IMR-90 (cell line): ENCODE measurements around the gene DLG5. TPM values are rescaled to one million over a fixed set of nuclear protein-coding genes. Genes with fewer than 3 reads are reported as not detected.

Source experiments
- ATAC-seq: fragments of 200-7000 bp; cut with Tn5 transposase; 2 replicates; pipeline ENCODE4 v1.9.1; 2020; ENCODE audit warnings: low read depth, mild to moderate bottlenecking, moderate library complexity
- BruUV-seq: library from RNA; stranded (reverse); fragments of 400-500 nt; replicated peaks from 2 replicates; lab custom pipeline; 2021; lab: Mats Ljungman, UMichigan
- CTCF ChIA-PET: fragments of 300-600 bp; formaldehyde crosslinking; extraction: SDS; loops from one replicate; lab custom pipeline; 2021; ENCODE audit warnings: antibody characterized with exemption; lab: Yijun Ruan, JAX
- POLR2A ChIA-PET: fragments of 300-600 bp; sonication (Branson Sonifier 250); formaldehyde crosslinking; loops from one replicate; lab custom pipeline; 2022; ENCODE audit warnings: antibody characterized with exemption; ENCODE audit not compliant: unreplicated experiment; lab: Charles Lee
- DNase-seq: peaks from one replicate; pipeline ENCODE4 v3.0.0; 2013
- H2AFZ ChIP-seq: replicated peaks from 2 replicates; pipeline ENCODE3; 2013; ENCODE audit warnings: low read length, mild to moderate bottlenecking; ENCODE audit not compliant: poor library complexity
- H2AK5ac ChIP-seq: 2 replicates; pipeline ENCODE4 v1.6.1; 2013; ENCODE audit warnings: low read depth, low read length, inconsistent platforms
- H2AK9ac ChIP-seq: replicated peaks from 2 replicates; pipeline ENCODE3; 2013; ENCODE audit warnings: mild to moderate bottlenecking, low read depth, low read length, moderate library complexity; ENCODE audit not compliant: poor library complexity
- H2BK120ac ChIP-seq: 2 replicates; pipeline ENCODE4 v1.6.1; 2013; ENCODE audit warnings: low read depth, low read length, inconsistent platforms
- H2BK15ac ChIP-seq: 3 replicates; pipeline ENCODE4 v1.6.1; 2013; ENCODE audit warnings: low read depth, low read length, inconsistent platforms
- H2BK20ac ChIP-seq: 2 replicates; pipeline ENCODE4 v1.6.1; 2013; ENCODE audit warnings: low read depth, mild to moderate bottlenecking, inconsistent platforms, low read length, moderate library complexity
- H2BK5ac ChIP-seq: 2 replicates; pipeline ENCODE4 v1.6.1; 2013; ENCODE audit warnings: mild to moderate bottlenecking, low read depth, low read length, inconsistent platforms; ENCODE audit not compliant: poor library complexity, severe bottlenecking
- H3K14ac ChIP-seq: replicated peaks from 2 replicates; pipeline ENCODE4 v1.6.1; 2013; ENCODE audit warnings: low read depth, low read length, inconsistent platforms
- H3K18ac ChIP-seq: 2 replicates; pipeline ENCODE4 v1.6.1; 2013; ENCODE audit warnings: low read depth, low read length, control low read depth
- H3K23ac ChIP-seq: 2 replicates; pipeline ENCODE4 v1.6.1; 2013; ENCODE audit warnings: low read depth, low read length, inconsistent platforms
- H3K27ac ChIP-seq: 2 replicates; pipeline ENCODE4 v1.5.1; 2013; ENCODE audit warnings: mild to moderate bottlenecking, control low read depth, low read length; ENCODE audit not compliant: insufficient read depth
- H3K27me3 ChIP-seq: 2 replicates; pipeline ENCODE4 v1.6.1; 2013; ENCODE audit warnings: low read length; ENCODE audit not compliant: control insufficient read depth, insufficient read depth
- H3K36me3 ChIP-seq: 2 replicates; pipeline ENCODE4 v1.6.1; 2013; ENCODE audit warnings: low read length, mixed read lengths; ENCODE audit not compliant: control insufficient read depth, insufficient read depth
- H3K4ac ChIP-seq: 2 replicates; pipeline ENCODE4 v1.6.1; 2013; ENCODE audit warnings: low read depth, low read length, inconsistent platforms
- H3K4me1 ChIP-seq: 2 replicates; pipeline ENCODE4 v1.6.1; 2013; ENCODE audit warnings: low read length, mixed read lengths; ENCODE audit not compliant: control insufficient read depth, insufficient read depth
- H3K4me2 ChIP-seq: 2 replicates; pipeline ENCODE4 v1.6.1; 2013; ENCODE audit warnings: low read depth, mild to moderate bottlenecking, control low read depth, low read length, moderate library complexity
- H3K4me3 ChIP-seq: 2 replicates; pipeline ENCODE4 v1.5.1; 2013; ENCODE audit warnings: low read depth, mild to moderate bottlenecking, control low read depth, low read length, moderate library complexity; ENCODE audit not compliant: insufficient read depth
- H3K56ac ChIP-seq: 2 replicates; pipeline ENCODE4 v1.6.1; 2013; ENCODE audit warnings: low read length, inconsistent platforms; ENCODE audit not compliant: insufficient read depth; ENCODE audit errors: extremely low read depth
- H3K79me1 ChIP-seq, 2 experiments: 2 replicates each; pipeline ENCODE4 v1.6.1; 2013; ENCODE audit warnings: low read length in 2 of 2, inconsistent platforms in 1 of 2, low read depth in 1 of 2
- H3K9ac ChIP-seq: 2 replicates; pipeline ENCODE4 v1.6.1; 2013; ENCODE audit warnings: low read depth, low read length, control low read depth
- H3K9me1 ChIP-seq: 2 replicates; pipeline ENCODE4 v1.6.1; 2013; ENCODE audit warnings: low read length, inconsistent platforms; ENCODE audit not compliant: insufficient read depth
- H3K9me3 ChIP-seq: 2 replicates; pipeline ENCODE4 v1.6.1; 2013; ENCODE audit warnings: low read length; ENCODE audit not compliant: control insufficient read depth, insufficient read depth
- H4K20me1 ChIP-seq: 2 replicates; pipeline ENCODE4 v1.6.1; 2013; ENCODE audit warnings: low read length, inconsistent platforms; ENCODE audit not compliant: insufficient read depth
- H4K5ac ChIP-seq: 2 replicates; pipeline ENCODE4 v1.6.1; 2013; ENCODE audit warnings: mild to moderate bottlenecking, low read depth, low read length, control low read depth
- H4K8ac ChIP-seq, 2 experiments: 2 replicates each; pipeline ENCODE4 v1.6.1; 2013; ENCODE audit warnings: low read depth in 2 of 2, low read length in 2 of 2, control low read depth in 1 of 2, inconsistent platforms in 1 of 2
- H4K91ac ChIP-seq: 2 replicates; pipeline ENCODE4 v1.6.1; 2013; ENCODE audit warnings: low read depth, low read length, inconsistent platforms; ENCODE audit not compliant: insufficient read depth
- FOS ChIP-seq: fragments of 150-350 bp; IDR thresholded peaks from 2 replicates; pipeline ENCODE4 v1.6.1; 2016; ENCODE audit warnings: low read depth, low read length
- RCOR1 ChIP-seq: IDR thresholded peaks from 2 replicates; pipeline ENCODE4 v1.6.1; 2012; ENCODE audit warnings: mild to moderate bottlenecking, low read length, improper control_type of control experiment; ENCODE audit not compliant: insufficient replicate concordance
- WGBS, 2 experiments: methylation state at CpG; one replicate each; pipeline versions ENCODE4 v1.1.5 to v1.1.7; 2013; ENCODE audit warnings: missing lambda C conversion rate in 2 of 2; ENCODE audit not compliant: insufficient read length in 1 of 2; ENCODE audit errors: extremely low coverage in 2 of 2; 5-methylcytosine and 5-hydroxymethylcytosine counted together
- dilution Hi-C: fragments of 300-500 bp; cut with HindIII; formaldehyde crosslinking; loops from one replicate; pipeline ENCODE4 v1.14.3; 2018; ENCODE audit warnings: low sequenced_read_pairs; ENCODE audit not compliant: unreplicated experiment
- in situ Hi-C: fragments of 300-500 bp; cut with MboI; formaldehyde crosslinking; loops from 3 replicates; pipeline ENCODE4 v1.14.3; 2019; ENCODE audit warnings: low sequenced_read_pairs, inconsistent platforms, mixed read lengths
- intact Hi-C: fragments of 100-400 bp; cut with micrococcal nuclease; formaldehyde crosslinking; loops from 2 replicates; pipeline ENCODE4 v1.10.0; 2022
- polyA plus RNA-seq, 3 experiments: library from polyadenylated mRNA; depleted of rRNA; stranded (reverse); fragments of >200 nt; gene quantifications; 2 replicates each; pipeline ENCODE4 v1.2.3, GENCODE V29; 2012; ENCODE audit warnings: low replicate concordance in 1 of 3
- total RNA-seq: library from RNA; depleted of rRNA; stranded (reverse); fragments of >200 nt; gene quantifications from 2 replicates; pipeline ENCODE4 v1.2.3, GENCODE V29; 2012

Gene DLG5
- total and polyA plus RNA-seq, 2 of the 4 experiments (the other 2 are of a cell fraction), result 12.7 to 28.7 TPM

GRCh38 chr10:77798940-77799339 is 127.6 kb downstream of the DLG5 start:
- no peak overlapping the region for H2BK5ac ChIP-seq
- H3K56ac ChIP-seq, result no peak overlapping the region
- no peaks in the 10 kb centered on the region for H3K27me3 ChIP-seq
- no peak overlapping the region for H2BK20ac ChIP-seq
- H4K8ac ChIP-seq, result no peak overlapping the region
- no peak overlapping the region for H3K18ac ChIP-seq
- no peak overlapping the region for H2AFZ ChIP-seq
- H3K9me1 ChIP-seq, result peaks cover 27% of the 10 kb centered on the region
- H2BK15ac ChIP-seq, result no peak overlapping the region
- H4K5ac ChIP-seq, result no peak overlapping the region
- H3K9me3 ChIP-seq, result no peaks in the 10 kb centered on the region
- in situ Hi-C loops (no loop called here), dilution Hi-C loops (no loop called here), intact Hi-C loops (no loop called here)
- peaks cover 12 to 64% of the 10 kb centered on the region in 2 experiments; a peak in 3 of 4 replicates for H3K79me1 ChIP-seq
- no peak overlapping the region for H3K9ac ChIP-seq
- peaks cover 58% of the 10 kb centered on the region for H3K36me3 ChIP-seq
- peak; percentile 35 for DNase-seq
- peaks cover 5% of the 10 kb centered on the region for H3K4me1 ChIP-seq
- no peak overlapping the region for H3K27ac ChIP-seq
- peak; percentile 52 for ATAC-seq
- no peak overlapping the region for H2BK120ac ChIP-seq
- H4K20me1 ChIP-seq, result peaks cover 12% of the 10 kb centered on the region; the same call in 1 of the 2 replicates
- no peak overlapping the region for H2AK9ac ChIP-seq
- TF ChIP-seq RCOR1 (no peak), FOS (0 out of 2 replicates have a peak, but pooled peaks have one; percentile 10)
- no peak overlapping the region for H3K4me3 ChIP-seq
- BruUV-seq, result no TSS peak
- no peak overlapping the region for H3K4ac ChIP-seq
- no peak overlapping the region for H3K4me2 ChIP-seq
- ChIA-PET POLR2A (no interaction called here), CTCF (no interaction called here)
- H3K14ac ChIP-seq, result no peak overlapping the region; the same call in 1 of the 2 replicates
- no CpG with 5 or more reads among the region's 2 CpGs for WGBS, 2 experiments
- no peak overlapping the region for H3K23ac ChIP-seq
- no peak overlapping the region for H4K91ac ChIP-seq
- no peak overlapping the region for H2AK5ac ChIP-seq
